Measurements from ENCODE around the gene FTO.

The FTO gene

GRCh38 chr16:54049591-54050458 lies 345.9 kb downstream of the FTO start:
- DNase-seq (ENCODE audit: low read depth in 2 of 3, low spot score in 1 of 3): no peak

GRCh38 chr16:54050459-54051210 lies 346.7 kb downstream of the FTO start:
- no peak for DNase-seq (ENCODE audit: low read depth in 2 of 3, low spot score in 1 of 3)

- no peak for DNase-seq (ENCODE audit: low read depth in 2 of 3, low spot score in 1 of 3)
These were observed 347.9 kb downstream of the FTO start for GRCh38 chr16:54051821-54052220.

GRCh38 chr16:54052271-54052670 lies 348.3 kb downstream of the FTO start:
- no peak for DNase-seq (ENCODE audit: low read depth in 2 of 3, low spot score in 1 of 3)

- DNase-seq (ENCODE audit: low read depth in 2 of 3, low spot score in 1 of 3): no peak
These were observed 350.2 kb downstream of the FTO start for GRCh38 chr16:54053891-54054820.

GRCh38 chr16:54055191-54055590 lies 351.2 kb downstream of the FTO start:
- no peak for DNase-seq (ENCODE audit: low read depth in 2 of 3, low spot score in 1 of 3)

- DNase-seq (ENCODE audit: low read depth in 2 of 3, low spot score in 1 of 3): no peak
These were observed 351.9 kb downstream of the FTO start for GRCh38 chr16:54055864-54056263.

GRCh38 chr16:54056921-54057320 lies 353.0 kb downstream of the FTO start:
- DNase-seq (ENCODE audit: low read depth in 2 of 3, low spot score in 1 of 3): no peak

- DNase-seq (ENCODE audit: low read depth in 2 of 3, low spot score in 1 of 3): no peak
These were observed 355.4 kb downstream of the FTO start for GRCh38 chr16:54059319-54059718.

GRCh38 chr16:54060599-54061421 lies 356.9 kb downstream of the FTO start:
- no peak for DNase-seq (ENCODE audit: low read depth in 2 of 3, low spot score in 1 of 3)

- no peak for DNase-seq (ENCODE audit: low read depth in 2 of 3, low spot score in 1 of 3)
These were observed 357.5 kb downstream of the FTO start for GRCh38 chr16:54061454-54061853.

GRCh38 chr16:54062361-54063278 lies 358.7 kb downstream of the FTO start:
- no peak for DNase-seq (ENCODE audit: low read depth in 2 of 3, low spot score in 1 of 3)

- DNase-seq (ENCODE audit: low read depth in 2 of 3, low spot score in 1 of 3): no peak
These were observed 359.4 kb downstream of the FTO start for GRCh38 chr16:54063279-54063773.

GRCh38 chr16:54066451-54067105 lies 362.6 kb downstream of the FTO start:
- DNase-seq (ENCODE audit: low read depth in 2 of 3, low spot score in 1 of 3): no peak

- DNase-seq (ENCODE audit: low read depth in 2 of 3, low spot score in 1 of 3): no peak
These were observed 363.5 kb downstream of the FTO start for GRCh38 chr16:54067322-54068065.

- DNase-seq (ENCODE audit: low read depth in 2 of 3, low spot score in 1 of 3): no peak
These were observed 364.3 kb downstream of the FTO start for GRCh38 chr16:54068212-54068611.

GRCh38 chr16:54069601-54070239 lies 365.8 kb downstream of the FTO start:
- no peak for DNase-seq (ENCODE audit: low read depth in 2 of 3, low spot score in 1 of 3)
